AG20443 (cell line): ENCODE data around the gene TTN.
"Not testable (repeated sequence)": the region's sequence is repeated elsewhere in the genome, so short reads cannot be mapped to it uniquely, and the experiment has no call there.

ENCODE experiments used
- DNase-seq: peaks from one replicate; pipeline ENCODE4 v3.0.0; 2012; ENCODE audit warnings: low spot score, mixed read lengths

TTN gene

DNA sequence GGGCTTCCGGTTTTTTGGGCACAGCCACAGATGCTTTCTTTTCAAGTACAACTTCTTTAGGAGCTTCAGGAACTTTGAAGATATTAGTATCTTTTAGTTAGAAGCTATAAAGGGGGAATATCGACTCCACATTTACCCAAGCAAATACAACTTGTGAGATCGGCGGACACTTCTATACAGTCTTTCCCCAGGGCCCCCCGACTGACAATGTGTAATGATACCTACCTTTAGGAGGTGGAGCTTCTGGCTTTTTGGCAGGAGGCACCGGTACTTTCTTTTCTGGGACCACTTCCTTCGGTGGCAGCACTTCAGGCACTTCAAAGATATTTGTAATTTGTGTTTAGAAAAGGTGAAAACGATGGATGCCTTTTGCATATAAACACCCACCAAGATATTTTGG, 148.7 kb downstream of the TTN start:
- DNase-seq: not testable (repeated sequence)

DNA sequence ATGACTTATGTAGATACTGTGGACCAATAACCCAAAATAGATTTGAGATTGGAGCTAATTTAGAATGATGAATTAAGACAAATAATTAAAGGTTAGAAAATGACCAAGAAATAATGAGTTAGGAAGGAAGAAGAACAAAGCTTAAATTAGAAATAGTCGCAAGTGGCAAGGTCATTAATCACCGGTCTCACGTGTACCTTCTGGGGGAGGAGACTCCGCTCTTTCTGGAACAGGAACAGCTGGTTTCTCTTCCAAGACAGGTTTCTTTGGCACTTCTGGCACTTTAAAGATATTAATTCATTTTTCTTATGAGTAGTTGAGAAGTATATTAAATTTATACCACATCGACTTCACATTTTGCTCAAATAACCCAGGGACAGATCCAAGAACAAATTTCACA, 156.7 kb downstream of the TTN start:
- DNase-seq: no peak

DNA sequence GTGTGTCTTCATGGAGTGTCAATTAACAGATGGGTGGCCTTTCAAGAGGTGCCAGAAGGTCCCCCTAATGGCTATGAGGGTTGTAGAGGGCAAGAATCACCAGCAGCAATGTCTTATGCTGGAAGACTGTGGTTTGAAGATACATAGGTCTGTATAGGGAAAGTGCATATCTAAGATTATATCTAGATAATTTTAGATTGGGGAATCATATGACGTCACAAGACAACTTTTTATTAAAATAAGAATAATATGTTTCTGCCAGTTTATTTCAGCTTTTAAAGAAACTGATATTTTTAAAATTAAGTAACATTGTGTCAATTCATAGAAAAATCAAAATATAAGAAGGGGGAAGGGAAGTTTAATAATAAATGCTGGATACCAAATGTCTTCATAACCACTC, 162.3 kb downstream of the TTN start:
- DNase-seq: no peak

DNA sequence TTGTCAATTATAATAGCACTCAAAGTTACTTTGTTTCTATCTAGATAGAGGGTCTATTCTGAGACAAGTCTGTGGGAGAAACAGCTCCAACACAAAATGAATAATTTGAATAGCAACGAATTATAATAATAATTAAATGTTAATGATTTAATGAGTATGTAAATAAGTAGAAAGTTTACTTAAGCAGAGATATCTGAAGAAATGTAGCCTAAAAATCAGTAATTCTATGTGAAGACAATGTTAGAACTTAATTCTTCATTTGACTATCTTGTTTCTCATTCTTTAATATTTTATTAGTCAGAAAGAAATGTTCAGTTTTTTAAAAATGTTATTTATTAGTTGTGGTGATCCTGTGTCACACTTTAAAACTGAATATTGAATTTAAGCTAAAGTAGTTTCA, 165.7 kb downstream of the TTN start:
- DNase-seq: no peak

DNA sequence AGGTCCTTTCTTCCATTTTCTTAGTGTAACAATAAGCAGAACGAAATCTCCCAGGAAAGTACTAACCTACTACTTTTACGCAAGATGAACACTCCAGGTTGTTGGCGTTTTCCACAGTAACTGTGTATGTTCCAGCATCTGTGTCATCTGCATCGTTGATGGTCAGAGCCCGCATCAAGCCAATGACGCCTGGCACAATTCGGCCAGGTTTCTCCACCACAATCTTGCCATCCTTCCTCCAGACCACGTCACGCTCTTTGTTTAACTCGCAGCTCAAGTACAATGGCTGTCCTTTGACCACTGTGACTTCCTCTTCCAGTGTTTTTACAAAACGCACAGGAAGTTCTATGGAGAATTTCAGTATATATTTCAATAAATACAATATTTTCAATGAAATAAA, 171.3 kb downstream of the TTN start:
- DNase-seq: no peak

DNA sequence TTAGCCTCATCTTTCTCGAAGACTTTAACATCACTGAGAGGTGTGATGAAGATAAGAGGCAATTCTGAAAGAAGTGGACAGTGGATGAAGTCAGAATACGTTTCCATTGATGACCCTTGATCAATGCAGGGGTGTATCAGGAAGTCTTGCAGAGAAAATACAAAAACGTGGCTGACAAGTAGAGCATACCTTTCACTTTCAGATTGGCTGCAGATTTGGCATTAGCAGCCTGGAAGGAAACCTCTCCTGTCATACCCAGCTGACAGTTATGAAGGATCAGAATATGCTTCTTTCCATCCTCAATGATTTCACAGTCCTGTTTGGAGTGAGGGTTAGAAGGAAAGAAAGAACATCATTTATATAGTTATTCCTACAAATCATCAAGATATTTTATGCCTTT, 174.5 kb downstream of the TTN start:
- no peak for DNase-seq

DNA sequence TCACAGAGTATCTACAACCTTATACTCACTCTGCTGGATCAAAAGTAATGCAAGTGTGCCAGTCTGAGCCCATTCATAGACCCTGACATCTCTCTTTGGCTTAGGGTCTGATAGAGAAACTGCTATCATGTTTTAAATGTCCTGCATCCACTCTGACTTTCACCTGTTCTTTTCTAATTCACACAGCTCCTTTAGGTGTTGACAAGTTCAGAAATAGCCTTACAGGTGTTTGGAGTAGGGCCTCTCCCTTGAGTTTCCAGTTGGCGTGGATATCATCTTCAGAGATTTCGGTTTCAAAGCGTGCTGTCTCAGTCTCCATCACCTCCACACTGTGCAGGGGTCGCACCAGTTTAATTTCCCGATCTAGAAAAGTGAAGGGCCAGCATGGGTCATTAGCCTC, 176.6 kb downstream of the TTN start:
- DNase-seq: no peak

DNA sequence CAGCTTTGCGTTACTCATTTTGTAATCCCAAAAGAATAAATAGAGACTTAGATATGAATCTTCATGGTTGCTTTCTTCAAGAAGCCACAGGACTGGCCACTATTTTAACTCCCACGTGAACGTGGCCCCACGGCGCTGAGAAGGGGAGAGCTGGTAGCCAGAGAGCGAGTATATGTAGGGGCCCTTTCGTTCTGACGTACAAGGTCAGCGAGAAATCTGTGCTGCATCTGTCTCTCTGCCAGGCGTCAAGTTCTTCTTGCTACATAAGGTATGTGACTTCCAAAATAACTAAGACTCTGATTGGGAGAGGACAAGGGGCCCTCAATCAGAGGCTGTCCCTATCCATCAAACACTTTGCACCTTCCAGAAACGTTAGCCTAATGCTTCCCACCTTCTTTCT, 177.8 kb downstream of the TTN start:
- DNase-seq: no peak

DNA sequence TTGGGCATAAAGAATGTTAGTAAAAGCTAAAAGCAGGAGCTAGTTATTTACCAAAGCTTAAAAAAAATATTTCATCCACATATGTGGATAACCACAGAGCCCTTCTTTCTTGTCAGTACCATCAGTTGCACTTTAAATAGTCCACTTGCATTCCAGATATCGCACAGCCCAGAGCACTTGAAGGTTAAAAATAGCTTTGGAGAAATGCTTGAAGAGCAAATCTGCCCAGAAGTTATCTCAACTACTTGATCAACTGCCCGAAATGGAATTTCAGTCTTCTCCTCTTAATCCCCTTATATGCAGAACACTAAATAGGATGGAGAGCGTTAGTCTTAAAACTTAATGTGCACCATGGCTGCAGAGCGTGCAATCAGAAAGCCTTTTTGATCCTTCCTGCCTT, 178.6 kb downstream of the TTN start:
- DNase-seq: no peak

DNA sequence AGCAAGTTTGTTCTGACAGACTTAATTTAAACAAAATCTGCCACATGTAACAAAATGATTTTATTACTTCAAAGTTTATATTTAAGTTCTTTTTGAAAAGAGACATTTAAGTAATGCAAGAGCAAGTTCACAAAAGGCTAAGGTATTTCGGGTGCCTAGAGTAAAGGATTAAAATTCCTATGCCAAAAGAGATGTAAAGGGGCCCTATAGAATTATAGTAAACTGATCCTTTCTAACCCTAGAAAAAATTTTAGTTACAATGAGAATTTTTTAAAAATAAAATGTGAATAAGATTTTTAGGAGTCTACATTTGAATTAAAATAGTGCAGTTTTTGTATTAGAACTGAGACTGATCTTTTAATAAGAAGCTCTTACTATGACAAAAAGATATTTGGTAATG, 179.8 kb downstream of the TTN start:
- no peak for DNase-seq

DNA sequence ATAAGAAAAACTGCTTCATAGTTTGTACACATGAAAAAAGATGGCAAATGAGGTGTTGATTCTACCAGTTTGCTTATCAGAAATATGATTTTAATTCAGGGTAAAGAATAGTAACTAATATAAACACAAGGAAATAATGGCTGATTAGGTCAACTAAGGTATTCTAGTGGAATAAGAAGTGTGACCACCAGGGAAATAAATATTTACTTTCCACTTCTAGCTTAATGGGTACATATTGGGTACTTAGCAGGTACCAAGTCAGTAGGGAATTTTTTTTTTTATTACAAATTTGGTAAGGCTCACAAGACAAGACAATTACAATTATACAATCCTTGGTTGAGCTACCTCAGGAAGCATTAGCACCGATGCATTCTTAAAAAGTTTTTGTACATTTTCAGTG, 191.3 kb downstream of the TTN start:
- DNase-seq: no peak

DNA sequence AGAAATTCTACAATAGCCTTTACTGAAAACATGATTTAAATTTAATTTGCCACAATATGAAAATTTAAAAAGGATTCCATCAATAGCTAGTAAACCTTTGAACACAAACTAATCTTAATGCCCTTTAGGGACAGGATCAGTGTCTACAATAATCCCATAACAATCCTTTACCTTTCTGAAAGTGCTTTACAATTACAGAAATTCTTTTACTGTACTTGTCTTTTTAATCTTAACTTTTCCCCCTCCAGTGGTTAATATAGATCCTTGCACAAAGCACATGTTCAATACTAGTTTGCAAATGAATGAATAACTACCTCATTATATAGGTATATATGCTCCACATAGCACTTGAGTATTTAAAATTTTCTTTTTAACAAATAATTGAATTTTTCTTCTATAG, 204.3 kb downstream of the TTN start:
- no peak for DNase-seq

DNA sequence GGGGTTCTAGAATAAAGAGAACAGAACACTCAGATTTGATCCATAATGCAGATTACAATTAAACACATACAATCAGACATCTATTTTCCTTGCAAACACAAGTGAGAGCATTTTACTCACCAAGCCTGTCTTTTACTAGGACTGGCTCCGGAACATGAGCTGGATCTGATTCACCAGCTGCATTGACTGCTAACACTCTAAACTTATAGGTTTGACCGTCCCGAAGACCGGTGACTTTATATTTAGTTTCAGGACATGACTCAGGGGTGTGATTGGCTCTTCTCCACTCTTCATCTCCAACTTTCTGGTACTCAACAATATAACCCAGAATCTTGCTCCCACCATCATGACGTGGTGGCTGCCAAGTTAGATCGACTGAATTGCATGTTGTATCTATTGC, 214.6 kb downstream of the TTN start:
- DNase-seq: no peak

DNA sequence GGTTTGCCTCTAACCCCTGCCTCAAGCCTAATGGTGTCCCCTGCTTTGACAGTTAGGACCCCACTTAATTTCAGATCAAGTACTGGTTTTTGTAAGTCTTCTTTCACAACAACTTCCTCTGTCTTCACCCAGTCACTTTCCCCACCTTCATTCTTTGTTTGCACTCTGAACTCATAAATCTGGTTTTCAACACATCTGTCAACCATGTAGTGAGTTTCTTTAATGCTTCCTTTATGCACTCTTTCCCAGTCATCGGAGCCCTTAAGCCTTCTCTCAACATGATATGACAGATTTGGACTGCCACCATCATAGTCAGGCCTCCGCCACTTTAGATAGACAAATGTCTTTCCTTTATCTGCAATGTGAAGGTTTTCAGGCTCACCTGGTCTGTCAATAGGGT, 217.9 kb downstream of the TTN start:
- no peak for DNase-seq

DNA sequence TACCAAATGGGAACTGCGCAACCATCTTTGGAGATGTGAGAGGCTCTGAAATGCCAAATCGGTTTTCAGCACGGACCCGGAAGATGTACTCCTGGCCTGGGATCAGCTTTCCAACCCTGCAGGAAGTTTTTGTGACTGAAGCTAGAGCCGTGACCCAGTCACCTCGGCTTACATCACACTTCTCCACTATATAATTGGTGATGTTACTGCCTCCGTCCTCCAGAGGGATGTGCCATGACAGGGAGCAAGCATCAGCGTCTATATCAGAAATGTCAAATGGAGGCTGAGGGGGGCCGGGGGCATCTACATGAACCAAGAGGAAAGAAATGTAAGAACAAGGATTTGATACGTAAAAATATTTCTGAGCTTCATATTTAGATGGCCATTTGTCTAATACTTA, 222.6 kb downstream of the TTN start:
- no peak for DNase-seq

DNA sequence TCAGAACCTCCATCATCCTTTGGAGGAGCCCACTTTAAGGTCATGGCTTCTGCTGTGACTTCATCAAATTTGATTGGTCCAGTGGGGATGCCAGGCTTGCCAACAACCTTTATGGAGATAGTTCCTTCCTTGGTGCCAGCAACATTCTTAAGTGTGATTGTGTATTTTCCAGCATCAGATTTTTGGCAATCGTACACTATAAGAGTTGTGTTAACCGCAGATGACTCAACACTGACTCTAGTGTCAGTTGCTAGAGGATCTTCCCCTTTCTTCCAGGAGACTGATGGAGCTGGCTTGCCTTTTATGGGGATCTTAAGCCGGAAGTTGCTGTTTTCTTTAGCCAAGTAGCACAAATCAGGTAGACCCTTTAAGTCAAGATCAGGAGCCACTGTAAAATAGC, 228.2 kb downstream of the TTN start:
- peak; percentile 59 for DNase-seq

DNA sequence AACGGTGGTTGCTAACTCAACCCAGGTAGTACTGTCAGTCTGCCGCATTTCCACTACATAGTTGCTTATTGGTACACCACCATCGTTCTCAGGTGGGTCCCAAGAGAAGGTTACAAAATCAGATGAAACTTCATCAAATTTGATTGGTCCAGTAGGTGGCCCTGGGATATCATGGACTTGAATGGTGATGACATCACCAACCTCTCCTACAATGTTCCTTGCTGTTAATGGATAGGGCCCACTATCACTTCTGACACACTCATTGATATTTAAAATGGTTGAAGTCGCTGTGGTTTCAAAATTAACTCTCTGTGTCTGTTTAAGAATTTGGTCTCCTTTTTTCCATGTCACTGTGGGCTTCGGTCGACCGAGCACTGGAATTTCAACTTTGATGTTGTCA, 232.4 kb downstream of the TTN start:
- no peak for DNase-seq

DNA sequence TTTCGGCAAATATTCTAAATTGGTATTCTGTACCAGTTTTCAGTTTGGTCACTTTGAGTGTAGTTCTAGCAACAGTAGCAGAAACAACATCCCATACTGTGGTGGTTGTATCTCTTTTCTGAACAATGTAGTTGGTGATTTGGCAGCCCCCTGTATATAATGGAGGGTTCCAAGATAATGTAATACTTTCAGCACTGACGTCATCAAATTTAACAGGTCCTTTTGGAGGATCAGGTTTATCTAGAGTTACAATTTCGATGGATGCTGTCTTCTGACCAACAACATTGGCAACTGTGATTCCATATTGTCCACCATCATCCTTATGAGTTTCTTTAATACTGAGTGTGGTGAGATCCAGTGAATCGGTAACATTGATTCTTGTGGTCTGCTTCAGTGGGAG, 239.0 kb downstream of the TTN start:
- DNase-seq: no peak

DNA sequence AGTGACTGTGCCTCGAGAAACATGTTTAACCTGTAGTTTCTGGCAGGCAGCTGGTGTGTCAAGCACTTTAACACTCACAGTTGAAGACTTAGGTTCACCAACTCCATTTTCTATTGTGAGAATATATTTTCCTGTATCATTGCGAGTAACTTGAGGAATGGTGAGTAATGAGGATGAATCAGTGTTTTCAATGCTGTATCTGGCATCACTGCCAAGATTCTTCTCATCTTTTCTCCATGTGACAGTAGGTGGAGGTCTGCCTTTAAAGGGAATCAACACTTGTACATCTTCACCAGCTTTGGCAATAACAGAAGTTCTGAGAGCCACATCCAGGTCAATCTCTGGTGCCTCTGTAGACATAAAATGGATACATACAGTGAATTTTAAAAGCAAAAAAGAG, 254.2 kb downstream of the TTN start:
- peak; percentile 79 for DNase-seq

DNA sequence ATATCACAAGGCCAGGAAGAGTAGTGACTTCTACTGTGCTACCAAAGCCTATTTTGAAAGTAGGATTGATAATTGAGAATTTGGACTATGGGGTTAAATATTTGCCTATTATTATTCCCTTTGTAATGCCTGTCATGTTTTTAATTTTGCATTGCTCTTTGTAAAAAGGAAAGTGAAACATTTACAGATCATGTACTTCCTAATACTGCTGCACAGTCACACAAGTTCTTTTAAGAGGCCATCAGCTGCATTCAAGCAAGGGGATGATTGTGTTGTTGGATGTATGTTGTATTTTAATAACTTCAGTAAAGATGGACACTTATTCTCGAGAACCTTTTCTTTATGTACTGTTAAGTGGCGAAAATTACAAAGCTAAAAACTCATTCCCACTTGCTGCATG, 256.9 kb downstream of the TTN start:
- DNase-seq: no peak

DNA sequence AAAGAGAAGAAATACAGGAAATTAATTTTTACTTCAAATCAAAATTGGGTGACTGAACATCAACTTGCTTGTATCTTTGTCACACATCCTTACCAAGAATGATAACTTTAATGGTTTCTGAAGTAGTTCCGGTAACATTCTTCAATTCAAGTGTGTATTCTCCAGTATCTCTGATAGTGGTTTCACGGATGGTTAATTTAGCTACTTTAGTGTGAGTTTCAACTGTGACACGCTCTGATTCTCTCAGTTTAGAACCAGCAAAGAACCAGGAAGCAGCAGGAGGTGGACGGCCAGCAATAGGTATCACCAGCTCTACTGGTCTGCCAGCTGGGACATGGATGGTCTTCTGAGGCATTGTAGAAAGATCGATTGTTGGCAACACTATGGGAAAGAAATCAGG, 264.7 kb downstream of the TTN start:
- no peak for DNase-seq

DNA sequence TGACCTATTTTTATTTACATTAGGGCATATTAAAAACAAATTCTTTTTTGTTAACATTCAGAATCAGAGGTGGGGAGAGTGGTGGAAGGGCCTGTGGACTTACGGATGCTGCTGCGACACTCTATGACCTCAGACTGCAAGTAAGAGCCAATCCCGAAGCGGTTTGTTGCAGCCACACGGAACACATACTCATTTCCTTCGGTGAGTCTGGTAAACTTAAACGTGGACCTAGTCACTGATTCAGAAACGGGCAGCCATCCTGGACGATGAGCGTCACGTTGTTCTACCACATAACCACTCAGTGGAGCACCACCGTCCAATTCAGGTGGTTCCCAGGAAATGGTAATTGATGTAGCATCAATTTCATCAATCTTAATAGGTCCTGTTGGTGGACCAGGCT, 265.1 kb downstream of the TTN start:
- DNase-seq: no peak

DNA sequence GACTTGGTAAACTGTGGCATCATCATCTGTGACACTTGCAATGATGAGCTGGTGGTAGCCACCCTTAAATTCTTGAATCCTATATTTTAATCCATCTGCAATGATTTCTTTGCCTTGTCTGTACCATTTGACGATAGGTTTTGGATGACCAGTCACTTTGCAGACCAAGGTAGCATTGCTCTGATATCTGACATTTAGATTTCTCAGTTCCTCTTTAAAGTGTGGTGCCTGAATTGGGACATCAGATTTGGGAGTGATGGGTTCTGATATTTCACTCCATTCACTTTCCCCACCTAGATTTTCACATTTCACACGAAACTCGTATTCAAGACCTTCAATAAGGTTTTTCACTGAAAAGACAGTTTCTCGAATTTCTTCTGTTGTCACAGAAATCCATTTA, 271.2 kb downstream of the TTN start:
- no peak for DNase-seq

DNA sequence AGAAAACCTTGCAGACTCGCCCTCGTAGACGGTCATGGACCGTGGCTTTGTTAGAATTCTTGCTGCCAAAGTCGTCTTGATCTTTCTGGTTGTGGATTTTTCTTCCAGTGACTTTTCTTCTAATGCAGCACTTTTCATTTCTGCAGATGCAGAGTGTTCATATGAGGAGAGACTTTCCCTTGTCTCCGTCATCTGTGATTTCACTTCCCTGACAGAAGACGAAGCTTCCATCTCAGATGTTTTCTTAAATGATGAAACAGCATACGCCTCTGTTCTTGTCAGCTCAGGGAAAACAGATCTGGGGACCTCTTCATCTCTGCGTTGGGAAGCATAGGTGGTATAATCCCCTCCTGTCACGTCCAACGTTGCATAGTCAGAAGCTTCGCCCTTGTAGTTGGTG, 276.1 kb downstream of the TTN start:
- DNase-seq: no peak

DNA sequence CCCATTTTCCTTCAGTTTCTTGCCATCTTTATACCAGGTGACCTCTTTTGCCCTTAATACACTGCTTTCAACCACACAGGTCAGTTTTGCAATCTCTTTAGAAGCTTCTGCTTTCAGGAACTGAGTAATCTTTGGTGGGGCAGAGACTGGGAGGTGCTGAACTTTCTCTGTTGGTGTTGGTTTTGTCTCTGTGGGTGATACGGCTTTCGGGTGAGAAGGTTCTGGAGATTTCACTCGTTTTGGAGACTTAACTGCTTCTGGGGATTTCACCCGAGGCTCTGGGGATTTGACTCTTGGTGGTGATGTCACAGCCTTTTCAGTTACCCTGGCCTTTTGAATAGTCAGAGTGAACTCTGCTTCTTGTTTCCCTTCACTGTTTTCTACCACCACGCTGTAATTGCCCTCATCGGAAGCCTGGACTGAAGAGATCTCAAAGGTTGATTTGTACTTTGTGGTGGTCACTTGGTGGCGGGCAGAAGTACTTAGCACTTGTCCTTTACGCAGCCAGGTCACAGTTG, 276.5 kb downstream of the TTN start:
- DNase-seq: no peak
